Thoracic aorta (tissue), 2 donors: ENCODE results near the gene ARHGEF40. TPM values are rescaled to one million over a fixed set of nuclear protein-coding genes. Genes with fewer than 3 reads are reported as not detected.

Source experiments
- ATAC-seq: fragments of 150-250 bp; one replicate; pipeline ENCODE4 v1.8.0; 2017; ENCODE audit warnings: low read depth; ENCODE audit not compliant: insufficient number of reproducible peaks, low FRiP score
- DNase-seq: peaks from one replicate; pipeline ENCODE4 v3.0.0-alpha.2; 2020; ENCODE audit warnings: low spot score
- H3K27ac ChIP-seq, 2 donors: fragments of 200-600 bp; sonication (generic); 1 replicate in 1 of 2; 2 replicates in 1 of 2; pipeline ENCODE4 v1.5.1; 2016; ENCODE audit warnings: mild to moderate bottlenecking in 2 of 2, moderate library complexity in 2 of 2
- H3K27me3 ChIP-seq: fragments of 200-600 bp; sonication (generic); replicated peaks from 2 replicates; pipeline ENCODE4 v1.6.0; 2016; ENCODE audit warnings: mild to moderate bottlenecking; ENCODE audit not compliant: insufficient read depth
- H3K36me3 ChIP-seq: fragments of 200-600 bp; sonication (generic); one replicate; pipeline ENCODE4 v1.5.1; 2016
- H3K4me1 ChIP-seq, 2 donors: fragments of 200-600 bp; sonication (generic); 1 replicate in 1 of 2; 2 replicates in 1 of 2; pipeline versions ENCODE4 v1.5.1 to v1.6.0; 2016; ENCODE audit warnings: low read depth in 2 of 2, mild to moderate bottlenecking in 1 of 2; ENCODE audit not compliant: control insufficient read depth in 1 of 2
- H3K4me3 ChIP-seq: fragments of 200-600 bp; sonication (generic); 2 replicates; pipeline ENCODE4 v1.5.1; 2016; ENCODE audit warnings: mild to moderate bottlenecking
- H3K9me3 ChIP-seq: fragments of 200-600 bp; sonication (generic); 2 replicates; pipeline ENCODE4 v1.5.1; 2016
- total RNA-seq, 2 donors: library from RNA; depleted of rRNA; stranded (reverse); fragments of >200 nt; gene quantifications; one replicate each; pipeline versions ENCODE4 v1.1.0 to v1.2.3, GENCODE V29; 2016
- TF ChIP-seq, protein P1 (sequence below): fragments of 200-600 bp; sonication (generic); IDR thresholded peaks from one replicate; pipeline ENCODE4 v1.5.1; 2019; ENCODE audit warnings: antibody characterized with exemption

ARHGEF40 gene
- total RNA-seq, 2 donors from 2014 or later: 51.0 to 61.7 TPM

GRCh38 chr14:21072031-21072473, 1.9 kb downstream of the ARHGEF40 start:
- TF ChIP-seq, protein P1, sequence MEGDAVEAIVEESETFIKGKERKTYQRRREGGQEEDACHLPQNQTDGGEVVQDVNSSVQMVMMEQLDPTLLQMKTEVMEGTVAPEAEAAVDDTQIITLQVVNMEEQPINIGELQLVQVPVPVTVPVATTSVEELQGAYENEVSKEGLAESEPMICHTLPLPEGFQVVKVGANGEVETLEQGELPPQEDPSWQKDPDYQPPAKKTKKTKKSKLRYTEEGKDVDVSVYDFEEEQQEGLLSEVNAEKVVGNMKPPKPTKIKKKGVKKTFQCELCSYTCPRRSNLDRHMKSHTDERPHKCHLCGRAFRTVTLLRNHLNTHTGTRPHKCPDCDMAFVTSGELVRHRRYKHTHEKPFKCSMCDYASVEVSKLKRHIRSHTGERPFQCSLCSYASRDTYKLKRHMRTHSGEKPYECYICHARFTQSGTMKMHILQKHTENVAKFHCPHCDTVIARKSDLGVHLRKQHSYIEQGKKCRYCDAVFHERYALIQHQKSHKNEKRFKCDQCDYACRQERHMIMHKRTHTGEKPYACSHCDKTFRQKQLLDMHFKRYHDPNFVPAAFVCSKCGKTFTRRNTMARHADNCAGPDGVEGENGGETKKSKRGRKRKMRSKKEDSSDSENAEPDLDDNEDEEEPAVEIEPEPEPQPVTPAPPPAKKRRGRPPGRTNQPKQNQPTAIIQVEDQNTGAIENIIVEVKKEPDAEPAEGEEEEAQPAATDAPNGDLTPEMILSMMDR: no peak
- peak overlapping the region; percentile 88 to 90 for H3K27ac ChIP-seq
- H3K9me3 ChIP-seq: no peaks in the 10 kb centered on the region
- H3K27me3 ChIP-seq: no peaks in the 10 kb centered on the region
- peak overlapping the region; percentile 84 for H3K4me3 ChIP-seq
- no peak for DNase-seq
- H3K36me3 ChIP-seq: peaks cover 29% of the 10 kb centered on the region
- H3K4me1 ChIP-seq: peaks cover 9 to 27% of the 10 kb centered on the region in 2 donors
- ATAC-seq: peak; percentile 15

DNA sequence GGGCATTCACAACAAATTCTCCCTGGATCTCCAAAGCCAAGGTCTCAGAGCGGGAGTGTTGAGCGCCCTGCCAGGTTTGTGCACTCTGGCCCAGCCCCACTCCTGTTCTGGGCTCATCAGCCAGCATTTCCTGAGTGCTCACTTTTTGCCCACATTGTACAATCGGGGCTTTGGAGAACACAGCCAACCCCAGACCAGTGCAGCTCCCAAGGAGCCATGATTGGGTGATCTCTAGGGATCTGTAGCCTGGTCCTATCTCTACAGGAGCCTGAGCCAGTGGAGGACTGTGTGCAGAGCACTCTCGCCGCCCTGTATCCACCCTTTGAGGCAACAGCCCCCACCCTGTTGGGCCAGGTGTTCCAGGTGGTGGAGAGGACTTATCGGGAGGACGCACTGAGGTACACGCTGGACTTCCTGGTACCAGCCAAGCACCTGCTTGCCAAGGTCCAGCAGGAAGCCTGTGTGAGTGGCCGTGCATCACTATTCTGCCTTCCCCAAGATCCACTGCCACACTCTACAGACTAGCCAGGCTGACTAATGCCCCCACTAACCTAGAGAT, 2.8 kb downstream of the ARHGEF40 start:
- H3K27ac ChIP-seq: peak overlapping the region in 1 of 2 donors; percentile 88
- H3K4me3 ChIP-seq: no peak overlapping the region
- no peaks in the 10 kb centered on the region for H3K9me3 ChIP-seq
- peaks cover 36% of the 10 kb centered on the region for H3K36me3 ChIP-seq
- ATAC-seq (no peak), DNase-seq (no peak)
- H3K4me1 ChIP-seq: peaks cover 9 to 27% of the 10 kb centered on the region in 2 donors
- H3K27me3 ChIP-seq: no peaks in the 10 kb centered on the region
- TF ChIP-seq, protein P1: no peak

DNA sequence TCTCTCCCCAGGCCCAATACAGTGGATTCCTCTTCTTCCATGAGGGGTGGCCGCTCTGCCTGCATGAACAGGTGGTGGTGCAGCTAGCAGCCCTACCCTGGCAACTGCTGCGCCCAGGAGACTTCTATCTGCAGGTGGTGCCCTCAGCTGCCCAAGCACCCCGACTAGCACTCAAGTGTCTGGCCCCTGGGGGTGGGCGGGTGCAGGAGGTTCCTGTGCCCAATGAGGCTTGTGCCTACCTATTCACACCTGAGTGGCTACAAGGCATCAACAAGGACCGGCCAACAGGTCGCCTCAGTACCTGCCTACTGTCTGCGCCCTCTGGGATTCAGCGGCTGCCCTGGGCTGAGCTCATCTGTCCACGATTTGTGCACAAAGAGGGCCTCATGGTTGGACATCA, 3.8 kb downstream of the ARHGEF40 start:
- H3K4me3 ChIP-seq: no peak overlapping the region
- peaks cover 46% of the 10 kb centered on the region for H3K36me3 ChIP-seq
- no peaks in the 10 kb centered on the region for H3K27me3 ChIP-seq
- H3K27ac ChIP-seq: no peak overlapping the region
- no peak for DNase-seq
- no peaks in the 10 kb centered on the region for H3K9me3 ChIP-seq
- TF ChIP-seq, protein P1: no peak
- no peak for ATAC-seq
- H3K4me1 ChIP-seq: peaks cover 8 to 23% of the 10 kb centered on the region in 2 donors

GRCh38 chr14:21074398-21075272, 4.5 kb downstream of the ARHGEF40 start:
- TF ChIP-seq, protein P1: no peak
- Histone ChIP-seq H3K36me3 (peaks cover 53% of the 10 kb centered on the region), H3K4me1 (peaks cover 3 to 16% of the 10 kb centered on the region in 2 donors), H3K4me3 (no peak overlapping the region), H3K27ac (no peak overlapping the region), H3K9me3 (no peaks in the 10 kb centered on the region), H3K27me3 (no peaks in the 10 kb centered on the region)
- ATAC-seq: no peak
- DNase-seq: no peak

DNA sequence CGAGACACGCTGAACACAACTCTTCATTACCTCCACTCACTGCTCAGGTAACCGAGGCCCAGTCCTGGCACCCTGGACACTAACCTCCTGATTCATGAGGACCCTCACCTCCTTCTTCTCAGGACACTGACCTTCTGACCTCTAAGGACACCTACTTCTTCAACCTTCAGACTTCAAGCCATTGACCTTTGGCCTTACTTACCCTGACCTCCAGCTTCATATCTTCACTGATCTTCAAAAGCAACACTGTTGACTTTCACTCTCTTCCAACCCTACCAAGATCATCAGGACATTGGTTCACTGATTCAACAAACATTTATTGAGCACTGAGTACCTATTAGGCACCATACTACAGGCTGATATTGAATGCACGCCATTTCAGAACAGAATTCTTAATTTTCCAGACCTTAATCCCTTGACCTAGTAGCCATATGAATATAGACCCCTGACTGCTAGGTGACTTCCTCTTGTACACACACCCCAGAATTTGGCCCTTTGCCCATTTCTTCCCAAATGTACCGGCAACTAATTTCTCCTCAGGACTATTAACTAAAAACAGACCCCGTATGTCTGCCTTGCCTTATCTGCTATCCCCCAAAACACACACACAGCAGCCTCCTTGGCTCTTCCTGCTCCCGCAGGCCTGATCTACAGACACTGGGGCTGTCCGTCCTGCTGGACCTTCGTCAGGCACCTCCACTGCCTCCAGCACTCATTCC, 5.8 kb downstream of the ARHGEF40 start:
- Histone ChIP-seq H3K4me3 (no peak overlapping the region), H3K27ac (no peak overlapping the region), H3K27me3 (no peaks in the 10 kb centered on the region), H3K36me3 (peaks cover 64% of the 10 kb centered on the region), H3K4me1 (peaks cover 3 to 14% of the 10 kb centered on the region in 2 donors), H3K9me3 (no peaks in the 10 kb centered on the region)
- TF ChIP-seq, protein P1: no peak
- no peak for ATAC-seq
- no peak for DNase-seq
